H54 (cell line): ENCODE data around the gene FKBP2.

Source experiments
- DNase-seq: peaks from one replicate; pipeline ENCODE4 v3.0.0; 2011; ENCODE audit warnings: low spot score, mixed read lengths; ENCODE audit not compliant: insufficient read length
- FAIRE-seq: peaks from 3 replicates; lab custom pipeline; 2011; peaks lifted over from hg19 to GRCh38; lab: Jason Lieb, UNC
- POLR2A ChIP-seq: IDR thresholded peaks from 2 replicates; pipeline ENCODE4 v1.6.1; 2011; ENCODE audit warnings: low read depth, mild to moderate bottlenecking, low read length

The FKBP2 gene

GRCh38 chr11:64263021-64263946, 22.4 kb downstream of the FKBP2 start:
- DNase-seq (no peak), FAIRE-seq (no peak)
- no peak for TF ChIP-seq POLR2A

GRCh38 chr11:64263947-64264317, 23.0 kb downstream of the FKBP2 start:
- TF ChIP-seq POLR2A: no peak
- no peak for DNase-seq
- no peak for FAIRE-seq

GRCh38 chr11:64264371-64264852, 23.5 kb downstream of the FKBP2 start:
- TF ChIP-seq POLR2A: no peak
- no peak for FAIRE-seq
- no peak for DNase-seq

GRCh38 chr11:64265176-64266160, 24.6 kb downstream of the FKBP2 start:
- no peak for DNase-seq
- FAIRE-seq: no peak
- TF ChIP-seq POLR2A: no peak

GRCh38 chr11:64266339-64266738, 25.4 kb downstream of the FKBP2 start:
- no peak for TF ChIP-seq POLR2A
- no peak for DNase-seq
- no peak for FAIRE-seq

GRCh38 chr11:64267207-64267945, 26.5 kb downstream of the FKBP2 start:
- no peak for FAIRE-seq

GRCh38 chr11:64268025-64268892, 27.4 kb downstream of the FKBP2 start:
- TF ChIP-seq POLR2A: no peak
- no peak for DNase-seq
- no peak for FAIRE-seq

More at GRCh38 chr11:64267207-64267945, 26.5 kb downstream of the FKBP2 start:
- DNase-seq: no peak
- no peak for TF ChIP-seq POLR2A

GRCh38 chr11:64268893-64269539, 28.1 kb downstream of the FKBP2 start:
- TF ChIP-seq POLR2A: peak; percentile 30
- FAIRE-seq (no peak), DNase-seq (no peak)

GRCh38 chr11:64269540-64270220, 28.8 kb downstream of the FKBP2 start:
- peak; percentile 84 for DNase-seq
- FAIRE-seq: no peak
- 0 out of 2 replicates have a peak, but pooled peaks have one; percentile 27 for TF ChIP-seq POLR2A

GRCh38 chr11:64275031-64275800, 34.3 kb downstream of the FKBP2 start:
- DNase-seq: no peak
- no peak for TF ChIP-seq POLR2A
- FAIRE-seq: no peak

- no peak for TF ChIP-seq POLR2A
- DNase-seq (no peak), FAIRE-seq (no peak)
Measured at GRCh38 chr11:64275841-64276240, 34.9 kb downstream of the FKBP2 start.
